ENCODE data around the gene GPR132.

- TF ChIP-seq TCF12 (IDR thresholded peaks at IDR 0.05; ENCODE audit: low read depth) (no peak), MAX (IDR thresholded peaks at IDR 0.05) (no peak), YY1 (IDR thresholded peaks at IDR 0.05; ENCODE audit: low read depth) (no peak), REST (IDR thresholded peaks at IDR 0.05; ENCODE audit: low read depth) (no peak), CEBPB (IDR thresholded peaks at IDR 0.05) (no peak), RAD21 (IDR thresholded peaks at IDR 0.05; ENCODE audit: low read depth) (no peak), EGR1 (IDR thresholded peaks at IDR 0.05) (no peak), CREB1 (IDR thresholded peaks at IDR 0.05; ENCODE audit: low read depth) (no peak), EP300 (IDR thresholded peaks at IDR 0.05; ENCODE audit: borderline replicate concordance) (no peak), TEAD4 (IDR thresholded peaks at IDR 0.05) (no peak), FOXM1 (IDR thresholded peaks at IDR 0.05; ENCODE audit: borderline replicate concordance, low read depth) (no peak), TAF1 (IDR thresholded peaks at IDR 0.05; ENCODE audit: low read depth) (no peak), NFIC (IDR thresholded peaks at IDR 0.05) (no peak)
- TF ChIP-seq, protein P1, sequence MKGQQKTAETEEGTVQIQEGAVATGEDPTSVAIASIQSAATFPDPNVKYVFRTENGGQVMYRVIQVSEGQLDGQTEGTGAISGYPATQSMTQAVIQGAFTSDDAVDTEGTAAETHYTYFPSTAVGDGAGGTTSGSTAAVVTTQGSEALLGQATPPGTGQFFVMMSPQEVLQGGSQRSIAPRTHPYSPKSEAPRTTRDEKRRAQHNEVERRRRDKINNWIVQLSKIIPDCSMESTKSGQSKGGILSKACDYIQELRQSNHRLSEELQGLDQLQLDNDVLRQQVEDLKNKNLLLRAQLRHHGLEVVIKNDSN (IDR thresholded peaks at IDR 0.05), result no peak
Measured at GRCh38 chr14:105070760-105071137, 5.5 kb upstream of the GPR132 start.
